ENCODE measurements around the gene DRGX. TPM values are rescaled to one million over a fixed set of nuclear protein-coding genes. Genes with fewer than 3 reads are reported as not detected.
A peak's percentile ranks its signal among the peaks of the same experiment; 100 is the strongest.

Gene DRGX
- total RNA-seq, 1 donor, result not detected

- no peaks in the 10 kb centered on the region for H3K9me3 ChIP-seq (ENCODE audit: low read depth, low read length)
- no peak overlapping the region for H3K4me3 ChIP-seq (ENCODE audit: insufficient read depth, low read length)
- no peak overlapping the region for H2AFZ ChIP-seq (ENCODE audit: low read length)
- no peak for TF ChIP-seq CTCF (IDR thresholded peaks at IDR 0.05; ENCODE audit: extremely low read depth, low read depth, low read length)
- H4K20me1 ChIP-seq (ENCODE audit: insufficient read depth, low read length), result no peaks in the 10 kb centered on the region
- no peaks in the 10 kb centered on the region for H3K4me1 ChIP-seq (ENCODE audit: insufficient read depth, low read length)
- DNase-seq (ENCODE audit: insufficient read length, low spot score, missing footprints), result no peak
- H3K36me3 ChIP-seq (ENCODE audit: insufficient read depth, low read length), result no peaks in the 10 kb centered on the region
- peaks cover 61% of the 10 kb centered on the region for H3K27me3 ChIP-seq (ENCODE audit: insufficient read depth, low read length)
- H3K79me2 ChIP-seq (ENCODE audit: insufficient read depth, low read length), result no peaks in the 10 kb centered on the region
- no peak overlapping the region for H3K27ac ChIP-seq (ENCODE audit: low read depth, low read length)
- no peak overlapping the region for H3K4me2 ChIP-seq (ENCODE audit: insufficient read depth, low read length)
Observed at GRCh38 chr10:49403363-49403762, 7.5 kb upstream of the DRGX start.

- TF ChIP-seq CTCF (IDR thresholded peaks at IDR 0.05; ENCODE audit: extremely low read depth, low read depth, low read length), result no peak
- Histone ChIP-seq H3K79me2 (ENCODE audit: insufficient read depth, low read length) (no peaks in the 10 kb centered on the region), H3K36me3 (ENCODE audit: insufficient read depth, low read length) (no peaks in the 10 kb centered on the region), H2AFZ (ENCODE audit: low read length) (no peak overlapping the region), H3K27me3 (ENCODE audit: insufficient read depth, low read length) (peaks cover 83% of the 10 kb centered on the region), H3K4me1 (ENCODE audit: insufficient read depth, low read length) (no peaks in the 10 kb centered on the region), H3K27ac (ENCODE audit: low read depth, low read length) (no peak overlapping the region), H3K4me3 (ENCODE audit: insufficient read depth, low read length) (no peak overlapping the region), H3K9me3 (ENCODE audit: low read depth, low read length) (no peaks in the 10 kb centered on the region), H4K20me1 (ENCODE audit: insufficient read depth, low read length) (no peaks in the 10 kb centered on the region), H3K4me2 (ENCODE audit: insufficient read depth, low read length) (no peak overlapping the region)
- no peak for DNase-seq (ENCODE audit: insufficient read length, low spot score, missing footprints)
Observed at GRCh38 chr10:49400365-49400764, 4.5 kb upstream of the DRGX start.

DNA sequence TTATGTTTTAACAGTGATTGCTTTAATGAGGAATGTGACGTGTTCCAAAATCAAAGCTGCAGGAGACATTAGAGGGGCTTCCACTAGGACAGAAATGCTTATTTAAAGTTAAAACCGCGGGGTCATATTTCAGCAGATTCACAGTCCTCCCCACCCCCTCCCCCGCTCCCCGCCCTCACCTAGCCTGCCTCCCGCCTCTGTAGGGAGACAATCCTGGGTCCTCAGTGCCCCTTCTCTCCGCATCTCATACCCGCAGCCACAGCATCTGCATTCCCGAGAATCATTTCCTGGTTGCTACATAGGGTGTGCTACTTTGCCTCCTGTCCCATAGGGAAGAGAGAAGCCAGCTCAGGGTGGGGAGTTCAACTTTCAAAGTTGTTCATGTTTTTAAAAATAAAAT, 3.1 kb upstream of the DRGX start:
- no peak overlapping the region for H3K4me2 ChIP-seq (ENCODE audit: insufficient read depth, low read length)
- H3K27ac ChIP-seq (ENCODE audit: low read depth, low read length), result no peak overlapping the region
- H3K4me3 ChIP-seq (ENCODE audit: insufficient read depth, low read length), result no peak overlapping the region
- DNase-seq (ENCODE audit: insufficient read length, low spot score, missing footprints), result no peak
- peaks cover 87% of the 10 kb centered on the region for H3K27me3 ChIP-seq (ENCODE audit: insufficient read depth, low read length)
- H3K79me2 ChIP-seq (ENCODE audit: insufficient read depth, low read length), result no peaks in the 10 kb centered on the region
- H2AFZ ChIP-seq (ENCODE audit: low read length), result no peak overlapping the region
- TF ChIP-seq CTCF (IDR thresholded peaks at IDR 0.05; ENCODE audit: extremely low read depth, low read depth, low read length), result no peak
- H3K9me3 ChIP-seq (ENCODE audit: low read depth, low read length), result no peaks in the 10 kb centered on the region
- H3K36me3 ChIP-seq (ENCODE audit: insufficient read depth, low read length), result no peaks in the 10 kb centered on the region
- no peaks in the 10 kb centered on the region for H4K20me1 ChIP-seq (ENCODE audit: insufficient read depth, low read length)
- H3K4me1 ChIP-seq (ENCODE audit: insufficient read depth, low read length), result no peaks in the 10 kb centered on the region

- H3K27ac ChIP-seq (ENCODE audit: low read depth, low read length), result no peak overlapping the region
- H3K9me3 ChIP-seq (ENCODE audit: low read depth, low read length), result no peaks in the 10 kb centered on the region
- H2AFZ ChIP-seq (ENCODE audit: low read length), result no peak overlapping the region
- no peak for TF ChIP-seq CTCF (IDR thresholded peaks at IDR 0.05; ENCODE audit: extremely low read depth, low read depth, low read length)
- H3K4me3 ChIP-seq (ENCODE audit: insufficient read depth, low read length), result peak overlapping the region; percentile 39
- DNase-seq (ENCODE audit: insufficient read length, low spot score, missing footprints), result peak; percentile 96
- H4K20me1 ChIP-seq (ENCODE audit: insufficient read depth, low read length), result no peaks in the 10 kb centered on the region
- H3K79me2 ChIP-seq (ENCODE audit: insufficient read depth, low read length), result no peaks in the 10 kb centered on the region
- H3K27me3 ChIP-seq (ENCODE audit: insufficient read depth, low read length), result peaks cover 87% of the 10 kb centered on the region
- no peaks in the 10 kb centered on the region for H3K36me3 ChIP-seq (ENCODE audit: insufficient read depth, low read length)
- peak overlapping the region; percentile 48 for H3K4me2 ChIP-seq (ENCODE audit: insufficient read depth, low read length)
- H3K4me1 ChIP-seq (ENCODE audit: insufficient read depth, low read length), result no peaks in the 10 kb centered on the region
Observed at GRCh38 chr10:49398000-49398861, 2.3 kb upstream of the DRGX start.
